Stimulated activated CD4-positive, alpha-beta T cell treated with anti-CD3 and anti-CD28 coated beads, Interleukin-4, amount 100 ng/mL, for 4 hours (primary cell): ENCODE results near the gene OR7D2.

Experiments
- DNase-seq, 2 experiments: peaks; one replicate each; pipeline ENCODE4 v3.0.0-alpha.2; 2020

Gene OR7D2

DNA sequence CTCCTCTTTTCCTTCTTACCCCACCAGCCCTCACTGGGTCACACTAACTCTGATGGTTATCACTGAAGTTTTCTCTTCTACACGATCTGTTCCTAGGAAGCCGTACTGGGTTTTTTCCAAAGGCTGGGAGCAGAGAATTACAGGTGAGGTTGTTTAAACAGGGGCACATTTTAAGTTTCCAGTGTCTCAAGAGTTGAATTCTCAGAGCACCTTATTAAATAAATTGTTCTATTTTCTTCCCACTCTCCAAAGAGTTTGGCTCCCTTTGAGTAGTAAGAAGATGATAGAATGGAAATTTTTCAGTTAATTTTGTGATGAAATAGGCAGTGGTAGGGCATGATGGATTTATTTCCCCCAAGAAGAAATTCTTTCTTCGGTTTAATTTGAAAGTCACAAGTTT is 40.7 kb downstream of the OR7D2 start, which contains the start of gene OR7D4:
Gene OR7D4 (minus strand): TSS at position 101 of the 400 bp plus-strand sequence. CDS start 4,752 bp downstream, outside the sequence.
- DNase-seq, result no peak
